ENCODE data around the gene ODAD2. TPM values are rescaled to one million over a fixed set of nuclear protein-coding genes. Genes with fewer than 3 reads are reported as not detected.

The ODAD2 gene
- total and polyA plus RNA-seq, 3 experiments from 2014 or later, result 0.20 TPM; not detected in 2

GRCh38 chr10:27826369-27826768 lies 172.5 kb downstream of the ODAD2 start:
- Mint-ChIP-seq H3K27me3 (peaks cover 5 to 10% of the 10 kb centered on the region in 2 donors), H3K4me3 (no peak overlapping the region), H3K4me1 (no peaks in the 10 kb centered on the region), H3K36me3 (no peaks in the 10 kb centered on the region), H3K27ac (no peak overlapping the region), H3K9me3 (peaks cover 0 to 5% (median 2%) of the 10 kb centered on the region in 5 donors)
- H3K9me3 ChIP-seq (ENCODE audit: low read length), result no peaks in the 10 kb centered on the region
- H3K4me3 ChIP-seq (ENCODE audit: low read length), result no peak overlapping the region
- ChIA-PET CTCF (no interaction called here), POLR2A (no interaction called here)
- H3K27me3 ChIP-seq (ENCODE audit: insufficient read depth, low read length, poor library complexity, severe bottlenecking), result no peaks in the 10 kb centered on the region
- H3K4me1 ChIP-seq (ENCODE audit: insufficient read depth, low read length), result no peaks in the 10 kb centered on the region
- H3K36me3 ChIP-seq (ENCODE audit: insufficient read depth, low read length), result no peaks in the 10 kb centered on the region
- DNase-seq, result no peak
- H3K27ac ChIP-seq (ENCODE audit: low read depth, low read length), result no peak overlapping the region

DNA sequence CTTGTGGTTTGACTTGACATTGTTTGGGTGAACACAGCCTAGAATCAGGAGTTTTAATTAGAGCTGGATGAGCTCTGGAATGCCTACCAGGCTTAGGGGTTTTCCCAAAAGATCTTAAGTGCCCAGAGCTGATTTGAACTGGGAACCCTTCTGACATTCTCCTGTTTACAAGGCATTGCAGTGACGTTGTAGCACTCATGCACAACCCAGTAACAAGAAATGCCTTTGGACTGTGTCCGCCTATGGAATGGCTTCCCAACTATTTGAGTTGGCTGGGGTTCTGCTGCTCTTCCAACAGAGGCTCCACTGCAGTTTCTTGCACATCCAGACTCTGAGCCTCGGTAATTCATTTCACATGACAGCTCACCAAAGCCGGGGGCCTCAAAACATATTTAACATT lies 176.6 kb downstream of the ODAD2 start:
- Mint-ChIP-seq H3K27ac (no peak overlapping the region), H3K36me3 (no peaks in the 10 kb centered on the region), H3K9me3 (peaks cover 0 to 5% (median 2%) of the 10 kb centered on the region in 5 donors), H3K4me3 (no peak overlapping the region), H3K4me1 (no peaks in the 10 kb centered on the region), H3K27me3 (peaks cover 3 to 16% of the 10 kb centered on the region in 2 donors)
- POLR2A ChIA-PET, result no interaction called here
- no peak for DNase-seq
- Histone ChIP-seq H3K4me1 (ENCODE audit: insufficient read depth, low read length) (no peaks in the 10 kb centered on the region), H3K36me3 (ENCODE audit: insufficient read depth, low read length) (no peaks in the 10 kb centered on the region), H3K27ac (ENCODE audit: low read depth, low read length) (no peak overlapping the region), H3K9me3 (ENCODE audit: low read length) (no peaks in the 10 kb centered on the region), H3K27me3 (ENCODE audit: insufficient read depth, low read length, poor library complexity, severe bottlenecking) (no peaks in the 10 kb centered on the region), H3K4me3 (ENCODE audit: low read length) (no peak overlapping the region)
- CTCF ChIA-PET, result no interaction called here

DNA sequence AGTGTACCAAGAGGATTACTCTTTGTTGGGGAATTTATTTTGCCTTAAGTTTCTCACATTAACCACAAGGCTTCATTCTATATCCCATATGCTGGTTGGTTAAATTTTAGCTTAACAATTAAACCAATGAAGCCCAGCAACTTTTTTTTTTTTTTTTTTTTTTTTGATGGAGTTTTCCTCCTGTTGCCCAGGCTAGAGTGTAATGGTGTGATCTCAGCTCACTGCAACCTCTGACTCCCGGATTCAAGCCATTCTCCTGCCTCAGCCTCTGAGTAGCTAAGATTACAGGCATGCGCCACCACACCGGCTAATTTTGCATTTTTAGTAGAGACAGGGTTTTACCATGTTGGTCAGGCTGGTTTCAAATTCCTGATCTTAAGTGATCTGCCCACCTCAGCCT lies 178.2 kb downstream of the ODAD2 start:
- ChIA-PET CTCF (no interaction called here), POLR2A (no interaction called here)
- Mint-ChIP-seq H3K27me3 (peaks cover 3 to 16% of the 10 kb centered on the region in 2 donors), H3K4me3 (no peak overlapping the region), H3K9me3 (peaks cover 0 to 5% (median 2%) of the 10 kb centered on the region in 5 donors), H3K36me3 (no peaks in the 10 kb centered on the region), H3K27ac (no peak overlapping the region), H3K4me1 (no peaks in the 10 kb centered on the region)
- H3K27me3 ChIP-seq (ENCODE audit: insufficient read depth, low read length, poor library complexity, severe bottlenecking), result no peaks in the 10 kb centered on the region
- H3K27ac ChIP-seq (ENCODE audit: low read depth, low read length), result no peak overlapping the region
- no peaks in the 10 kb centered on the region for H3K4me1 ChIP-seq (ENCODE audit: insufficient read depth, low read length)
- DNase-seq, result no peak
- no peaks in the 10 kb centered on the region for H3K9me3 ChIP-seq (ENCODE audit: low read length)
- H3K36me3 ChIP-seq (ENCODE audit: insufficient read depth, low read length), result no peaks in the 10 kb centered on the region
- no peak overlapping the region for H3K4me3 ChIP-seq (ENCODE audit: low read length)

DNA sequence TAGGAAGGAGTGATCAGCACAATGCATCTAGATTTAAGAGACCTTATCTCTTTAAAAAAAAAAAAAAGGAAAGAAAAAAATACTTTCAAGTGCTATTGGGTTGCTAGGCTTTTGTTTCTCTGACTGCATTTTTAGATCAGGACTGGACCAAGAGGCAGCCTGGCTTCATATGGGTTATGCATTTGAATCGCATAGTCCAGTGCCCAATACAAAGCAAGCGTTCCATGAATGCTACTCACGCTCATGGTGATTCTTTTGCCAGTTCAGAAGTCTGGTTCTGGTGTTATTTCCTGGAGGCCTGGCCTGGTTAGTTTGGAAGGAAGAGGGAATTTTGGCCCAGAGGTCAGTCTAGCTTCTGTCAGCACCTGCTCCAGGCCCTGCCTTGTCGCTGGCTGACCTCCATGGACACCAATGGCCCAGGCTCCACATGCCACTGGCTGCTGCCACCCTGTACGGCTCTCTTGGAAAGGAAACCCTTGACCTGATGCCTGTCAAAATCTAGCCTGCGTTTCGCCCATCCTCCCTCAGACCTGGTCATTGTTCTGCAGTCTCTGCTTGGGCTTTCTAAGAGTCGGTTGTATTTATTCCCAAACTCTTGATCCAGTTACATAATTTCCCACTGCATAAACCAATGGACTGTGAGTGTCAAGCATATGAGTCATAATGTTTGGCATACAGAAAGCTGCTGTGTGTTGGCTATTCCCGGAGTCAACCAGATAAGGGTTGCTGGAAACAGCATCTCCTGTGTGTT lies 178.9 kb downstream of the ODAD2 start:
- H3K4me3 Mint-ChIP-seq, result no peak overlapping the region
- peaks cover 3 to 16% of the 10 kb centered on the region in 2 donors for H3K27me3 Mint-ChIP-seq
- Histone ChIP-seq H3K36me3 (ENCODE audit: insufficient read depth, low read length) (no peaks in the 10 kb centered on the region), H3K9me3 (ENCODE audit: low read length) (no peaks in the 10 kb centered on the region), H3K4me1 (ENCODE audit: insufficient read depth, low read length) (no peaks in the 10 kb centered on the region), H3K27ac (ENCODE audit: low read depth, low read length) (no peak overlapping the region), H3K27me3 (ENCODE audit: insufficient read depth, low read length, poor library complexity, severe bottlenecking) (no peaks in the 10 kb centered on the region), H3K4me3 (ENCODE audit: low read length) (no peak overlapping the region)
- CTCF ChIA-PET, result no interaction called here
- H3K36me3 Mint-ChIP-seq, result no peaks in the 10 kb centered on the region
- POLR2A ChIA-PET, result interaction anchor here (0.7 kb wide), 1 partner anchor 358 kb away, joined by 3 read pairs; no protein-coding TSS in a partner anchor
- H3K9me3 Mint-ChIP-seq, result peaks cover 0 to 5% (median 2%) of the 10 kb centered on the region in 5 donors
- H3K4me1 Mint-ChIP-seq, result no peaks in the 10 kb centered on the region
- H3K27ac Mint-ChIP-seq, result no peak overlapping the region
- DNase-seq, result no peak

DNA sequence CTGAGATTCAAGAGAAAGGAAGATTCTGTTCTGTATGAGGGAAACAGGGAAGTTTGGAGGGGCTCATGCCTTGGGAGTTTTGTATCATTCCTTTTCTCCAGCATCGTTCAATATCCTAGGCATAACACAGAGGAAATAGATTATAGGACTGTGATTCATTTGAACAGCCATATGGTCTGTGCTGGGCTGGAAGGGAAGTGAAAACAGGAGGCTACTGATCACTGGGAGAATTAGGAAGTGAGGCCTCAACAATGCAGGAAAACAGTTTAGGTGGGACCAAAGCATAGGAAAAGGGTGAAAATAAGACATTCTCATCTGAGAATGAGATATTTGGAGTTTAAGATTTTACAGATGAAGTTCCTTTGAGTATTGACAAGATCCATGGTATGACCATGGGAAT lies 182.6 kb downstream of the ODAD2 start:
- H3K4me1 ChIP-seq (ENCODE audit: insufficient read depth, low read length), result no peaks in the 10 kb centered on the region
- Mint-ChIP-seq H3K9me3 (no peaks in the 10 kb centered on the region), H3K27me3 (peaks cover 0 to 12% of the 10 kb centered on the region in 2 donors), H3K4me1 (no peaks in the 10 kb centered on the region), H3K27ac (no peak overlapping the region), H3K36me3 (no peaks in the 10 kb centered on the region), H3K4me3 (no peak overlapping the region)
- ChIA-PET CTCF (no interaction called here), POLR2A (no interaction called here)
- H3K9me3 ChIP-seq (ENCODE audit: low read length), result no peaks in the 10 kb centered on the region
- no peak overlapping the region for H3K4me3 ChIP-seq (ENCODE audit: low read length)
- no peak for DNase-seq
- no peak overlapping the region for H3K27ac ChIP-seq (ENCODE audit: low read depth, low read length)
- no peaks in the 10 kb centered on the region for H3K36me3 ChIP-seq (ENCODE audit: insufficient read depth, low read length)
- no peaks in the 10 kb centered on the region for H3K27me3 ChIP-seq (ENCODE audit: insufficient read depth, low read length, poor library complexity, severe bottlenecking)

DNA sequence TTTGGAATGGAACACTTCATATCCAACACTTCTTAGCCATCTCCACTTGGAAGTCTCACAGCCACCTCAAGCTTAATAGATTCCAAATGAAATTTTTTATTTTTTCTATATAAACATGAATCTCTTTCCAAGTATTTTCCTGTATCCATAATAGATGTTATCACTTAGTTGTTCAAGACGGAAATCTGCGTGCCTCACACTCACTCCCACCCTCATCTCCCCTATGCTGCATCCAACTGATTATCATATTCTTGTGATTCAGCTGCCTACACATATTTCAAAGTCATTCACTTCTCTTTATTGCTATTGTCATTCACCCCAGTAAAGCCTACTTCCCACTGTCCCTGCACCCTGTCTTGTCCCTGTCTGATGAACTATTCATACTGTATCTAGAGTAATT lies 183.0 kb downstream of the ODAD2 start:
- ChIA-PET CTCF (no interaction called here), POLR2A (no interaction called here)
- Histone ChIP-seq H3K27me3 (ENCODE audit: insufficient read depth, low read length, poor library complexity, severe bottlenecking) (no peaks in the 10 kb centered on the region), H3K36me3 (ENCODE audit: insufficient read depth, low read length) (no peaks in the 10 kb centered on the region), H3K4me3 (ENCODE audit: low read length) (no peak overlapping the region), H3K27ac (ENCODE audit: low read depth, low read length) (no peak overlapping the region), H3K4me1 (ENCODE audit: insufficient read depth, low read length) (no peaks in the 10 kb centered on the region), H3K9me3 (ENCODE audit: low read length) (no peaks in the 10 kb centered on the region)
- no peak for DNase-seq
- Mint-ChIP-seq H3K4me3 (no peak overlapping the region), H3K27me3 (peaks cover 0 to 7% of the 10 kb centered on the region in 2 donors), H3K4me1 (no peaks in the 10 kb centered on the region), H3K27ac (no peak overlapping the region), H3K9me3 (no peaks in the 10 kb centered on the region), H3K36me3 (no peaks in the 10 kb centered on the region)

- H3K4me1 Mint-ChIP-seq, result no peaks in the 10 kb centered on the region
- Histone ChIP-seq H3K9me3 (ENCODE audit: low read length) (no peaks in the 10 kb centered on the region), H3K36me3 (ENCODE audit: insufficient read depth, low read length) (no peaks in the 10 kb centered on the region), H3K27ac (ENCODE audit: low read depth, low read length) (no peak overlapping the region), H3K27me3 (ENCODE audit: insufficient read depth, low read length, poor library complexity, severe bottlenecking) (no peaks in the 10 kb centered on the region), H3K4me1 (ENCODE audit: insufficient read depth, low read length) (no peaks in the 10 kb centered on the region), H3K4me3 (ENCODE audit: low read length) (no peak overlapping the region)
- H3K36me3 Mint-ChIP-seq, result no peaks in the 10 kb centered on the region
- H3K4me3 Mint-ChIP-seq, result no peak overlapping the region
- H3K9me3 Mint-ChIP-seq, result no peaks in the 10 kb centered on the region
- ChIA-PET POLR2A (no interaction called here), CTCF (no interaction called here)
- H3K27me3 Mint-ChIP-seq, result peaks cover 1 to 7% of the 10 kb centered on the region in 2 donors
- no peak for DNase-seq
- no peak overlapping the region for H3K27ac Mint-ChIP-seq
Observed at GRCh38 chr10:27815261-27815660, 183.6 kb downstream of the ODAD2 start.

- H3K27me3 Mint-ChIP-seq, result peaks cover 14 to 31% of the 10 kb centered on the region in 2 donors
- no peaks in the 10 kb centered on the region for H3K4me1 ChIP-seq (ENCODE audit: insufficient read depth, low read length)
- H3K4me3 Mint-ChIP-seq, result no peak overlapping the region
- no peak overlapping the region for H3K4me3 ChIP-seq (ENCODE audit: low read length)
- H3K36me3 ChIP-seq (ENCODE audit: insufficient read depth, low read length), result no peaks in the 10 kb centered on the region
- ChIA-PET CTCF (no interaction called here), POLR2A (no interaction called here)
- no peaks in the 10 kb centered on the region for H3K4me1 Mint-ChIP-seq
- peak overlapping the region in 1 of 8 donors; percentile 90 for H3K27ac Mint-ChIP-seq
- H3K9me3 ChIP-seq (ENCODE audit: low read length), result no peaks in the 10 kb centered on the region
- DNase-seq, result no peak
- H3K36me3 Mint-ChIP-seq, result no peaks in the 10 kb centered on the region
- no peaks in the 10 kb centered on the region for H3K27me3 ChIP-seq (ENCODE audit: insufficient read depth, low read length, poor library complexity, severe bottlenecking)
- no peaks in the 10 kb centered on the region for H3K9me3 Mint-ChIP-seq
- no peak overlapping the region for H3K27ac ChIP-seq (ENCODE audit: low read depth, low read length)
Observed at GRCh38 chr10:27805180-27805579, 193.7 kb downstream of the ODAD2 start.

Data from CD8-positive, alpha-beta memory T cell (primary cell).